ENCODE results near the gene C1QTNF6.
"Not testable (repeated sequence)": the region's sequence is repeated elsewhere in the genome, so short reads cannot be mapped to it uniquely, and the experiment has no call there.

Gene C1QTNF6

DNA sequence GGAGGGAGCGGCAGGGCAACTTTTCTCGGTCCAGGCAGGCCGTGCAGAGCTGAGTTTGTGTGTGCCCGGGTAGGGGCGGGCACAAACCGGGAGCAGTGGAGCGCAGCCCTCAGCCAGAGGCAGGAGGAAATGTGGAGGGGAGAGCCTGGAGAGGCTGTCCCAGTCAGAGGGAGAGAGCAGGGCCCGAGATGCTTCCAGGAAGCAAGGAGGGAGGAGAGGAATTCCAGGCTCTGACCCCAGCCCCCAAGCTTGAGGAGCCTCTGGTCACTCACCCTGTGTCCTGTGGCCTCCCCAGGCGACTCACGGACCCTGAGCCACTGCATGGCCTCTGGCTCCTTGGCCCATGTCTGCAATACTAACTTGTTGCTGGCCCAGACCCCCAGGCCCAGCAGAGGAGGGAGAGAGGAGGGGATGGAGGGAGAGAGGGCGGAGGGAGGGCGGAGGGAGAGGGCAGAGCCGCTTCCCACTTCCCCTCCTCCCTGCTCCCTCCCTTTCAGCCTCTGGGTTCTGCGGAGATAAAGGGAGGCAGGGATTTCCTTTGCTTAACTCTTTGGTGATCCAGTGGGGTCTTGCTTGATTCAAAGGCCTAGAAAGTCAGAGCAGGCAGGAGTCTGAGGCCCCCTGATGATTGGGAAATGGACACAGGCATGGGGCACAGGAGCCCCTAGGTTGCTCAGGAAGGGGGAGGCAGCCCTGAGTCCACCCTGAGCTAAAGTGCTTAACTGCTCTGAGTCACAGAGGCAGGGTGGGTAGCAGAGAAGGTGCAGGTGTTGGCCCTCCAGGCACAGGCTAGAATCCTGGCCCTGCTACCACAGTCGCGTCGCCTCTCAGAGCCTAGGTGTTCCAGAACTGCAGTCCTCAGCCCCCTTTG, at the start of gene C1QTNF6:
C1QTNF6 (minus strand) TSS at position 357 of the 871 bp plus-strand sequence; CDS start at position 323, 34 bp downstream.
- no peak for DNase-seq

DNA sequence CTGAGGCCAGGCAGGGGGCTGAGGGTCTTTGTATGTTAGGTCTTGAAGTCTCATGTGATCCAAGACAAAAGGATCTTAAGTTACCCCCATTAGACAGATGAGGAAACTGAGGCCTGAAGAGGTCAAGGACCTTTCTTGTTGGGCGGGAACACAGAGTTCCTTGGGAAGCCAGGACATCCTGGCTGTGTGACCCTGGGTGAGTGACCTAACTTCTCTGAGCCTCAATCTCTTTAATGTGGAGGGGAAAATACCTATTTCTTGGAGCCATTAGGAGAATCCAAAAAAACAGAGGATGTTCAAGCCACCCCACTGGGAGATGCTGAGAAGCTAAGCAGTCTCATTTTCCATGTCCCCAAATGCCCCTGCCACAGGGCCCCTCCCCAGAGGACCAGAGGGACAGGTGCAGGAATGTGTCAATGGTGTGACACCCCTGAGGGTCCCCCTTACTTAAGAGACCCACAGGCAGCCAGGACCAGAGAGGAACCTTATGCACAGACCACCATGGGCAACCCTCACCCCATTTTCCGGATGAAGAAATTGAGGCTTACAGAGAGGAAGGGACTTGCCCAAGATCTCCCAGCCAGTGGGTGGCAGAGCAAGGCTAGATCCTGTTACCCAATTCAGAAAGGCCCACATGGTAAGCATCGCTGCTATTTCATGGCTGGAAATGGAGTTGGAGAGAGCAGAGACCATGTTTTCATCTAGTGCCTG, 48.0 kb upstream of the C1QTNF6 start:
- DNase-seq: no peak

DNA sequence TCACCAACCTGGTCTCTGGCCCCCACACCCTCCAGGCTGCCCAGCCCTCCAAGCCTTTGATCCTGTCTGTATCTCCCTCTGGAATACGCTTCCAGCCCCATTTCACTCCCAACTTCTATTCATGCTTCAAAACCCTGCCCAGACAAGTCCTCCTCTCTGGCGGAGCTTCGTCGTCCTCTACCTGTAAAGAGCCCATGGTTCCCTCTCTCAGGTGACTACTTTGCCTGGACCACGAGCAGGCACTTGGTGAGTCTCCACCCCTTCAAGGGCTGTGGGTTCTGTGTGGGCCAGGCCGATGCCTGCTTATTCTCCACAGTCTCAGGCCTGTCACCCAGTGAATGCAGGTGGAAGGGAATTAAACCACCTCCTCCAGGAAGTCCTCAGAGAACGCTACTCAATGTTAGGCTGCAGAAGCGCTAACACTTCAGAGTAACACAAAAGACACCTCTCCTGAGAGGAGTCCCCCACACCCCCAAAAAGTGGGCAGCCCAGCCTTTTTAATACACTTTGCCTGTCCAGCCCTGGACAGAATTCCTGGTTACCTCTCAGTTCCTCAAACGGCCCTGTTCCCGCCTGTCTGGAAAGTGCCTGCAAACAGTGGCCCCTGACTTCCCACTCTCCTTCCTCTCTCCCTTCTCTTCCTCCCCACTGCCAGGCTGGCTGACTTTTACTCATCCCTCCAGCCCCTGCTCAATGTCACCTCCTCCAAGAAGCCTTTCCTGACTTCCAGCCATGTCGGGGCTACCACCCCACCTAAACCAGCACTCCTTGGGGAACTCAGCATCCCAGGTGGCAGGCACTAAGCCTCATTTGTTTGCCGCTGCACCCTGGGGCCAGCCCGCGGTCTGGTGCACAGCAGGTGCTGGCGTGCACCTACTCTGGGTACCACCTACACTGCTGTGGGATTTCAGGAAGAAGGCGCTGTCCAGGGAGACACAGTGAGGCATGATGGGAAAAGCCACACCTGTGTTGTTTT, 47.0 kb upstream of the C1QTNF6 start:
- DNase-seq: no peak

DNA sequence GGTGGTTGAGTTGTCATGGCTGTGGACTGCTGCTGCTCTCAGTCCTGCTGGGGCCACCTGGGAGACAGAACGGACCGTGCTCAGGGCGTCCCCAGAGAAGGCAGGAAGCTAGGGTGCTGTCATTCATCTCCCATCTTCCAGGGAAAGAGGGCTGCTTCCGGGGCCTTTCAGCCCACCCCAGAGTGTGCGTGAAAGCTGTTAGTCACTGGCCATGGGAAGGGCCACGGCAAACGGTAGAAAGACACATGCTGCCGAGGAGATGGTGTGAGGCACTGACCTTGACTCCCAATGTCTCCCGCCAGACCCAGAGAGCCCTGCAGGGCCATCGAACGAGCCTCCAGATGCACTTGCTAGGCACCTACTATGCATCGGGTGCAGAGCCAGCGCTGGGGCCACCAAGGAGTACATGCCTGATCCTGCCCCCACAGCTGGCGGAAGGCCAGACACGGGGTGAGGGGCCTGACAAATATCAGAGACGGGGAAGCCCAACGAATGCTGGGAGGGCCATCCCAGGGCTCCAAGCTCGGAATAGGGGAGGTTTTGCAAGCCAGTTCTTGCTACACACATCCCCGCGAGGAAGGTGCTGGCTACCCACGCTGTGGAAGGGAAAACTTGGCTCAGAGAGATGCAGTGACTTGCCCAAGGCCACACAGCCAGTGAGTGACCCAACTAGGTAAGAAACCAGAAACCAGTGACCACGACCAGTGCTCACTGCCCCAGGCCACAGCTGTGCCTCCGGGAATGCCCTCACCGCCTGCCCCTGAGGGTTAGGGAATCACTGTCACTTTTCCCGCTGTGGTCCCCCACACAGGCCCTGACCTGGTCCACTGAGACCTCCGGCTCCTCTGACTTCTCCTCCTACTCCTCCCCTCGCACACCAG, 45.9 kb upstream of the C1QTNF6 start:
- DNase-seq: no peak

DNA sequence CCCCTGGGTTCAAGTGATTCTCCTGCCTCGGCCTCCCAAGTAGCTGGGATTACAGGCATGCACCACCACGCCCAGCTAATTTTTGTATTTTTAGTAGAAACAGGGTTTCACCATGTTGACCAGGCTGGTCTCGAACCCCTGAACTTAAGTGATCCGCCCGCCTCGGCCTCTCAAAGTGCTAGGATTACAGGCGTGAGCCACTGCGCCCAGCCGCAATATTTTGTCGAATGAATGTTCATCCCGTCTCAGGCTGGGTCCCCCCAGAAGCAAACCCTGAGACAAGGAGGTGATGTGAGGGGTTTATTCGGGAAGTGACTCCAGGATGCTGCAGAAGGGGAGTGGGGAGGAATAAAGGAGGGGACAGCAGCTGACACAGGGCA, 45.3 kb upstream of the C1QTNF6 start:
- DNase-seq: not testable (repeated sequence)

DNA sequence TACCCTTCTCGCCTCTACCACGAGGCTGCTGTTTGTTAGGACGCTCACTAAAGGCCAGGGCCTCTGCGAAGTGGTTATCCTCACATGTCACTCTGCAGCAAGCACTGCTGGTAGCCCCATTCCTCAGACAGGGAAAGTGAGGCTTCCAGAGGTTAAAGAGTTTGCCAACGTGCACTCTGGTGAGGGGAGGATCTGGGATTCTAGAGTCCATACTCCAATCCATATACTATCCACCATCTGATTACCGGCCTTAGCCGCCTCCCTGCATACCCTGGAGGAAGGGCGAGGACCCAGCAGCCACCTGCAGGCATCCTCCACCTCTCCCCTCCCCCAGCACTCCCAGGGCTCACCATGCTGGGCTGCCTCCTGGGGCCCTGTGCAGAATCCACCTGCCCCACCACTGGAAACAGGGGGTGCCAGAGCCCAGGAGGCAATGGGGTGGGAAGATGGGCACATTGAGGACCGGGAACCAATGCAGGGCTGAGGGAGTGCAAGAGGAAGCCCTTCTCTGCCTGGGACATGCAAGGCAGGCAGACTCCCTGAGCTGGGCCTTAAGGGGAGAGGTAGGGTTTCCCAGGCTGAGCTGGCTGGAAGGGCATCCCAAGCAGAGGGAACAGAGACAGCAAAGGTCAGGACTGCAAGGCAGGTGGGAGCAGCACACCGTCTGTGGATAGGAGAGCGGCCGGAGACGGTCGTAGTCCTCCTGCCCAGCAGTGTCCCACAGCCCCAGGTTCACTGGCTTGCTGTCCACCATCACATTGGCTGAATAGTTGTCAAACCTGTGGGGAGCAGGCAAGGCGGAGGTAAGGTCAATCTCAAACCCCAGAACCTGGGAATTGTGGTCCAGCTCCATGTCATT, 44.3 kb upstream of the C1QTNF6 start:
- no peak for DNase-seq

DNA sequence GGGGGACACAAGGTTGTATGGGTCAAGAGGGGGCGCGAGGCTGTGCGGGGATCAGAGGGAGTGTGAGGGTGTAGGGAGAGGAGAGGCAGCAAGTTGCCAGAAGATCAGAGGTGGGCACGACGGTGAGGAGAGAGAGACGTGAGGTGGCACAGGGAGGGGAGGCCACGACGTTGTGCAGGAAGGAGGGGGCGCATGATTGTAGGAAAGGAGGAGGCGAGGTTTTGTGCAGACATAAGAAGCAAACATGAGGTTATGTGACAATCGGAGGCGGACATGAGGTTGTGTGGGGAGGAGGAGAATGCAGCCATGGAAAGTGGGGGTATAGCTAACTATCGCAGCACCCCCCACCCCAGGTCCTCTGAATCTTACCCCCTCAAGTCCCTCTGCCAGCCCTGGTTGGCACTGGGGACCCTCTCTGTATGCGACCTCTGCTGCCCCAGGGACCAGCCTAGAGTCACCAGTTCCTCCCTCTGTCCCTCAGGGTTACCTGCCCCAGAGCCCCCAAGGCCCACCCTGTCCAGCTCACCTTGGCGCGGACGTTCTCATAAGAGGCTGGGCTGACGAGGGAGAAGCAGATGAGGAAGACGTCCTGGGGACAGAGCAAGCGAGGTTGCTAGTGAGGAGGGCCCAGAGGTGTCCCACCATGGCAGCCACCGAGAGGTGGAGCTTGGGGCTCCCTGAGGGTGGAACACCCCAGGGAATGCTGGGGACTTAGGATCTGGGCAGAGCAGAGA, 43.5 kb upstream of the C1QTNF6 start:
- DNase-seq: no peak

DNA sequence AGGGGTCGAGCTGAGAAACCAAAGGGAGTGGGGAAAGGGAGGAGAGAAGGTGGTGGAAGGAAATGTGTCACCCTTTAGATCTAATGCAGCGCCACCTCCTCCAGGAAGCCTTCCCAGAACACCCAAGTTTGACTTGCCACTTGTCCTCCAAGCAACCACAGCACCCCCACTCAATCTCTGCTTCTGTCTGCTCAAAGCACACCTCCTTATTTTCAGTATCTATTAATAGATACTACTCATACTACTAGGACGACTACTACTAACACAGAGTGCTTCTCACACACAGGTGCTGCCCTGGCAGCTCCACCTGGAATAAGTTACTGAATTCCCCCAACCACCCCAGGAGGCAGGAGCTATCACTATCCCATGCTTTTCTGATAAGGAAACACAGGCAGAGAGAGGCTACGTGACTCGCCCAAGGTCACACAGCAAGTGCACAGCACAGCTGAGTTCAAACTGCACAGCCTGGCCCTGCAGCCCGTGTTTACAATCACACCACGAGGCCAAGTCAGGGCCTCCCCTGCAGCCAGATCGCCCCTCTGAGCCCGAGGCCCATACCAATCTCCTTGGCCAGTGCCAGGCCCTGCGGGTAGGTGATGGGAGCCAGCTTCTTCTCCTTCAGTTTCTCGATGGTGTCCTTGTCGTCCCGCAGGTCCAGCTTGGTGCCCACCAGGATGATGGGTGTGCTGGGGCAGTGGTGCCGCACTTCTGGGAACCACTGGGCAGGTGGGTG, 42.8 kb upstream of the C1QTNF6 start:
- no peak for DNase-seq

DNA sequence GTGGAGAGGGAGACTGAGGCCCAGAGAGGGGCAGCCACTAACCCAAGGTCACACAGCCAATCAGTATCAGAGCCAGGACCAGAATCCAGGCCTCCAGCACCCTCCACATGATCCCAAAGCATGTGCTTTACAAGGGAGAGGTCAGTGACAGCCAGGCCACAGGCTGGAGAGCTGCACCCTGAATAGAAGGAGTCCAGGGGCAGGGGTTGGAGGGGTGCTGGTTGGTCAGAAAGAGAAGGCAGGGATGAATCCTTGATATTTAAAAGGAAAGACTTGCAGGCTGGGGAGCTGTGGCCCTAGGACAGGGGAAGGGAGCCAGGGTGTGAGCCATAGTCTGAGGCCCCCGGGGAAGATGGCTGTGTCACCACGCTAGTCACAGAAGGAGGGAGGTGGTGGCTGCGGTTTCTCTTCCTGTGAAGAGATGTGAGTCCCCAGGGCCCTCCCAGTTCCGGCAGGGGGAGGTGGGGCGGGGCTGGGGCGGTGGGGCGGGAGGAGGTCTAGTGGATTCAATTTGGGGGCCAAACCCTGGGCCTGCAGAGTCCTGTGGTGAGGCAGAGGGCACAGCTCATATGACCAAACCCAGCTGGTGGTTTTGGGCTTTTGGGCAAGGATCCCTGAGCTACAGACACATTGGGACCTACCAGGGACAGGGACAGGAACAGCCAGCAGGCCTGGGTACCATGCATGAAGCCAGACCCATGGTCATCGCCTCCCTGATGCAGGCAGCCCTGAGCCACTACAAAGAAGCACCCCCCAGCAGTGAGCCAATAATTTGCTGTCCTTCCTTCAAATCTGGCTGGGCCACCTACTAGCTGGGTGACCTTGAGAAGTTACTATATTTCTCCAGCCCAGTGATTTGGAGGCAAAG, 42.0 kb upstream of the C1QTNF6 start:
- DNase-seq: no peak

DNA sequence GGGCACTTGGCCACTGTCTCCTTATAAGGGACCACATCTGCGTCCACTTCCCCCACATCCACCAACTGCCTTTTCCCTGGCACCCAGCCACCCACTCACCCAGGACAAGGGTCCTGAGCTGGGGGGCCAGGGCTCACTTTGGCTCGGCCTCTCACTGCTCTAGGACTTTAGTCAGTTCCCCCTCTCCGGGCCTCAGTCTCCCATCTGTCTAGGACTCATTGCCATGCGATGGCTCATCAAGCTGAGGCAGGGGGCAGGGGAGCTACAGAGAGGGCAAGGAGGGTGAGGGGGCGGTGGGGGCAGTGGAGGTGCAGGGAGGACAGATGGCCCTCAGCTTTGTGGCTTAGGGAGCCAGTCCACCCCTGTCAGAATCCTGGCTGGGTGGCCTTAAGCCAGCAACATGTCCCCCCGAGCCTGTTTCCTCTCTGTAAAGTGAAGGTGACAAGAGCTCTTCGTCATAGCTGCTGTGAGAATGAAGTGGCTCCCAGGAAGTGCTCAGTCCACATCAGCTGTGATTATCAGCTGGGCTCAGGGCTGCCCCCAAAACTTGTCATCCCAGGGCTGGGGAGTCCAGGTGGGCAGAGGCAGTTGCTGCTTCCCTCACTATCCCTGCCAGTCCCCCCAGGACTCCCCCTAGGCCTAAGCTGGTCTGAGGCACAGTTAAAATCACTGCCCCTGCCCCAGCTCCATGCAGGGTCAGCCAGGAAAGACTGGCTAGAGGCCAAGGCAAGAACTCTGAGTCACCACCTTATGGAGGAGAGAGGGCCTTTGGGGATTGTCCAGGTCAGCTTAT, 41.2 kb upstream of the C1QTNF6 start:
- no peak for DNase-seq

DNA sequence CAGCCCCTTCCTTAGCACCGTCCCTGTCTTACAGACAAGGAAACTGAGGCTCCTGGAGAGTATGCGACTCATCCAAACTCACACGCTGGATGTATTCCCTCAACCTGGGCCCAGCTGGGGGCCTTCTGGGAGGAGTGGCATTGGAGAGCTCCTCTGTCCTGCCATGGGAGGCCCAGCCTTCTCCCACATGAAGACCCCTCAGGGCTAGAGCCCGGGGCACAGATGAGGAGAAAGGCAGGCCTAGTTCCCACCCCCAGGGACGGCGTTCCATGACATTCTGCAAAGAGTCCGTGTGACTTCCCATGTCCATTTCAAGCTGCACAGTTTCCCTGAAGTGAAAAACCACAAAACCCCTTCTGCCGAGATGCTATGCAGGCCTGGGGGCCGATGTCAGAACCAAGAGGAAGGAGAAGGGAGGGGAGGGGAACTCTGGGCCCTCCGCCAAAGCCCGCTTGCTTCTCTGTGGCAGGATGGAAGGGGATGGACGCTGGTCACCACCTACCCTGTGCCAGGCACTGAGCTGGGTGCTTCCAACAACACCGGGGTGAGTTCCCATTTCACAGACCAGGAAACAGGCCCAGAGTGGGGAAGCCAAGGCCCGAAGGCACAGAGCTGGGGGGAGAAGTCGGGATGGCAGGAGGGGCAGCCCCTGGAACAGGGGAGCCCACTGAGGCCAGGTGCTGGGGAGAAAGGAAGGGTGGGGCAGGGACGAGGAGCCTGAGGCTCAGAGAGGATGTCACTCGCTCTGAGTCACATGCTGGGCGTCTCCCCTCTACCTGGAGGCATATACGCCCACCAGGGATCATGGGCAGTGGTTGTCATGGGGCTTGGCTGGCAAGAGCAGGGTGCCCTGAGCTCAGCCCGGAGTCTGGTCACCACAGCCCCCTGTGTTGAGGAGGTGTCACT, 40.3 kb upstream of the C1QTNF6 start:
- DNase-seq: no peak

DNA sequence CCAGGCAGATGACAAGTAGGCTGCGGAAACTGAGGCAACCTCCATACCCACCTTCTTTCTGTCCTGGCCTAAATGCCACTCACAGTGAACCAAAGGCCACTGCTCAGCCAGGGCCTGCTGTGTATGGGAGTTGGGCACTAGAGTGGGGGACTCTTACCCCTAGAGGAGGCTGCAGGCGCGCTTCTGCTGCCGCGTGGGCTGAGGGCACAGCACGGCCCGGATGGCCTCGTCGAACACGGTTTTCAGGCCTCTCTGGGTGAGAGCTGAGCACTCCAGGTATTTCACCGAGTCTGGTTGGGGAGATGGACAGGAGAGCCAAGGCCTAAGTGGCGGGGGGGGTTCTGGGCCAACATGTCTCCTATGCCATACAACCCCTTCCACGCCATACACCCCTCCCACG, 38.5 kb upstream of the C1QTNF6 start:
- no peak for DNase-seq

DNA sequence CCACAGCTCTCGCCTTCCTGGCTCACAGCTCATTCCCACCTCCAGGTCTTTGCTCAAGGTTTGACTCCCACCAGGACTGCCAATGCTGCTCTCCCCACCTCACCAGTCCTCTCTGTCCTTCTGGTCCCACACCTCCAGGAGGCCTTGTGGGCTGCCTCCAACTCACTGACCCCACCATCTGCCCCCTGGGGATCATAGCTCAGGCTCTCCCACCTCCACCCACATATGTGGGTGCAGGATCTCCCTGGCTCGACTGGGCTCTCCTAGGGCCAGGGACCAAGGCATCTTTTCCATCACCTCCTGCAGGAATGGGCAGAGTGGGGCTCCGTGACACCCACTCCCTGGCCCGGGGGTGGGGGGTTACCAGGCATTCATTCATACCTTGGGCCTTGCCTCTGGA, 38.0 kb upstream of the C1QTNF6 start:
- no peak for DNase-seq

DNA sequence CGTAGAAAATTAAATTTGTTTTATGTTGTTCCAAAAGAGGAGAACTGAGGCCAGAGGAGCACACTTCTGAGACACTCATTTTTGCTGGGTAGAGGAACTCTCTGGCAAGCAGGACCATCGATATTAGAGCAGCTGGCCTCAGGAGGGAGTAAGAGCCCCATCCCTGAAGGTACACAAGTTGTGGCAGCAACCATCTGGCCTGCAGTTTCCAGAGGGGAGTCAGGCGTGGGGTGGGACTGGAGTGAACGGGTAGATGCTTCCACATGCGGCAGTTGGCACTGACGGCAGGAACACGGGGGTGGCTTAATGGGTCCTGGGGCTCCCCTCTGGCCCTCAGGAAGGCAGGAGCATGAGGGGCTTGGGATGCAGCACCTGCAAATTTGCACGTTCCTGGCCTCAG, 37.4 kb upstream of the C1QTNF6 start:
- DNase-seq: no peak

DNA sequence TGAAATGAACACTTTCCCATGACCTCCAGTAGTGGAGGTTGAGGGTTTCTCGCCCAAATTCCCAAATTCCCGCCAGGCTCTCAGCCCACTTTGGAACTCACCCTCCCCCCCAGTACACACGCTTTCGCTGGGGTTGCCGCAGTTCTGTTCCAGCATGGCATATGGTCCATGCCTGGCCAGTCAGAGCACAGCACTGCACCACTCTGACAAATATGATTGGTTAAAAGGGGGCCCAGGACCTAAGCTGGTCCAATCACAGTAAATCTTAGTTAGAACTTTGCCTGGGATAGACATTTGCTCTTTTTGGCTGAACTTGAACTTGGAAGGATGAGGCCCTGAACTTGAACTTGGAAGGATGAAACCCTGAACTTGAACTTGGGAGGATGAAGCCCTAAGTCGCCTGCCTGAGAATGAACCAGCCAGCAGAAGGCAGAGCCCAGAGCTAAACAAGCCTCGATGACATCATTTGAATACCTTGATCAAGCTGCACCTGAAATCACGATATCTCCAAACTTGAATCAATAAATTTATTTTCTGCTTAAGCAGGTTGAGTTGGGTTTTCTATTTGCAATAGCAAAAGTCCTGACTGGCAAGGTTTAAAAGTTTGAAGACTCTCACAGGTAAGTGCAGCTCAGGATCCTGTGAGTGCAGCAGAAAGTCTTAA, 36.8 kb upstream of the C1QTNF6 start:
- no peak for DNase-seq

DNA sequence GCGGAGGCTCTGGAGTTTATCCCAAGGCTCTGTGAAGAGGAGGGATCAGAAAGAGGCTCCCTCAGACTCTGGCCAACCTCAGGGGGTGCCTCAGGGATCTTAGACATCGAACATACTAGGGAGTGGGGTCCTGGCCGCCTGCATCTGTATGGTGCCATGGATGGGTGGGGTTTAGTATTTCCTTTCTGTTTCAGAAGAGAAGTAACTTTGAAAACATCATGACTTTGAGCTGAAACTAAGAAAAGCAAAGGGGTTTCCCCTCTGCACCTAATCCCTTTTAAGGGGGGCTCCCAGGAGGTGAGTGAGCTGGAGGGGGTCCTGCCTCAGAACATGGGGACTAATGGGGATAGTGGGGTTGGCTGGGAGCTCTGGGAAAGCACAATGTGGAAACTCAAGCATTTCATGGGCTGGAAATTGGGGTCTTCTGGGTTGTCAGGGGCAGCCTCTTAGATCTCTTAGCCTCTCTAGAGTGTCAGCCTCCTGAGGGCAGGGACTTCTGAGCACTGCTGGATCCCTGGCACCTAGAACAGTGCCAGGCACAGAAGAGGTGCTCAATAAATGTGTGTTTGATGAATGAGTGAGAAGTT, 36.0 kb upstream of the C1QTNF6 start:
- DNase-seq: no peak
